DND-41 (cell line): ENCODE data around the gene MCOLN1.

ENCODE experiments used
- ATAC-seq: fragments of 200-7000 bp; cut with Tn5 transposase; 3 replicates; pipeline ENCODE4 v1.9.1; 2021; ENCODE audit warnings: low read depth; ENCODE audit not compliant: insufficient read depth
- DNase-seq: peaks from one replicate; pipeline ENCODE4 v3.0.0-alpha.2; 2020
- H2AFZ ChIP-seq: 2 replicates; pipeline ENCODE4 v1.6.0; 2012; ENCODE audit warnings: low read depth, low read length
- H3K27ac ChIP-seq: 2 replicates; pipeline ENCODE4 v1.5.1; 2012; ENCODE audit warnings: low read length, inconsistent platforms
- H3K27me3 ChIP-seq: fragments of 200-600 bp; sonication (generic); 2 replicates; pipeline ENCODE4 v1.6.0; 2012; ENCODE audit warnings: low read length, mild to moderate bottlenecking, inconsistent platforms; ENCODE audit not compliant: insufficient read depth, poor library complexity
- H3K36me3 ChIP-seq: 2 replicates; pipeline ENCODE4 v1.5.1; 2012; ENCODE audit warnings: low read length, inconsistent platforms; ENCODE audit not compliant: insufficient read depth
- H3K4me1 ChIP-seq: 2 replicates; pipeline ENCODE4 v1.5.1; 2012; ENCODE audit warnings: mild to moderate bottlenecking, low read length; ENCODE audit not compliant: insufficient read depth
- H3K4me2 ChIP-seq: 2 replicates; pipeline ENCODE4 v1.6.0; 2012; ENCODE audit warnings: mild to moderate bottlenecking, moderate library complexity, low read length, inconsistent platforms; ENCODE audit not compliant: insufficient read depth
- H3K4me3 ChIP-seq, 2 experiments: fragments of 200-600 bp in 1 of 2; shearing (Covaris generic) in 1 of 2; 2 replicates each; pipeline ENCODE4 v1.5.1; 2012 to 2016; ENCODE audit warnings: inconsistent platforms in 2 of 2, low read length in 2 of 2, mild to moderate bottlenecking in 2 of 2, low read depth in 1 of 2, moderate library complexity in 1 of 2
- H3K79me2 ChIP-seq: 2 replicates; pipeline ENCODE4 v1.6.0; 2012; ENCODE audit warnings: low read length, inconsistent platforms; ENCODE audit not compliant: insufficient read depth
- H3K9ac ChIP-seq: 2 replicates; pipeline ENCODE4 v1.6.0; 2012; ENCODE audit warnings: low read depth, mild to moderate bottlenecking, inconsistent platforms, low read length, moderate library complexity
- H3K9me3 ChIP-seq: 2 replicates; pipeline ENCODE4 v1.5.1; 2012; ENCODE audit warnings: low read length, moderate library complexity, mild to moderate bottlenecking, inconsistent platforms; ENCODE audit not compliant: insufficient read depth, severe bottlenecking
- H4K20me1 ChIP-seq: 2 replicates; pipeline ENCODE4 v1.6.0; 2012; ENCODE audit warnings: low read length; ENCODE audit not compliant: insufficient read depth
- CTCF ChIP-seq: IDR thresholded peaks from 2 replicates; pipeline ENCODE4 v1.5.1; 2012; ENCODE audit warnings: borderline replicate concordance, low read length, moderate library complexity, mild to moderate bottlenecking; ENCODE audit not compliant: poor library complexity, severe bottlenecking; ENCODE audit errors: extremely low read depth
- EZH2 ChIP-seq: IDR thresholded peaks from 3 replicates; pipeline ENCODE4 v1.6.1; 2012; ENCODE audit warnings: borderline replicate concordance, low read depth, mild to moderate bottlenecking, moderate library complexity, low read length, inconsistent platforms; ENCODE audit not compliant: severe bottlenecking

MCOLN1 gene

GRCh38 chr19:7516333-7516732, 6.1 kb upstream of the MCOLN1 start:
- Histone ChIP-seq H3K27ac (peak overlapping the region; percentile 77), H2AFZ (peak overlapping the region; percentile 75), H3K9me3 (no peaks in the 10 kb centered on the region), H3K9ac (peak overlapping the region; percentile 96), H3K36me3 (0 out of 2 replicates have a peak, but pooled peaks cover 7% of the 10 kb centered on the region), H3K27me3 (no peaks in the 10 kb centered on the region), H3K79me2 (peaks cover 12% of the 10 kb centered on the region), H4K20me1 (no peaks in the 10 kb centered on the region), H3K4me3 (peak overlapping the region; percentile 85 to 91; a peak in 3 of 4 replicates), H3K4me1 (peaks cover 23% of the 10 kb centered on the region), H3K4me2 (peak overlapping the region; percentile 98)
- DNase-seq (no peak), ATAC-seq (peak; percentile 14; the same call in 1 of the 3 replicates)
- TF ChIP-seq CTCF (no peak), EZH2 (no peak)

GRCh38 chr19:7516878-7517277, 5.5 kb upstream of the MCOLN1 start:
- H3K9ac ChIP-seq: peak overlapping the region; percentile 96
- no peaks in the 10 kb centered on the region for H4K20me1 ChIP-seq
- no peaks in the 10 kb centered on the region for H3K9me3 ChIP-seq
- H2AFZ ChIP-seq: peak overlapping the region; percentile 75
- no peak for TF ChIP-seq EZH2
- 0 out of 2 replicates have a peak, but pooled peaks cover 7% of the 10 kb centered on the region for H3K36me3 ChIP-seq
- no peak for DNase-seq
- H3K27me3 ChIP-seq: no peaks in the 10 kb centered on the region
- peak overlapping the region; percentile 85 to 91; a peak in 3 of 4 replicates for H3K4me3 ChIP-seq
- ATAC-seq: no peak
- H3K79me2 ChIP-seq: peaks cover 12% of the 10 kb centered on the region
- peak overlapping the region; percentile 98 for H3K4me2 ChIP-seq
- H3K27ac ChIP-seq: peak overlapping the region; percentile 77
- H3K4me1 ChIP-seq: peaks cover 28% of the 10 kb centered on the region

DNA sequence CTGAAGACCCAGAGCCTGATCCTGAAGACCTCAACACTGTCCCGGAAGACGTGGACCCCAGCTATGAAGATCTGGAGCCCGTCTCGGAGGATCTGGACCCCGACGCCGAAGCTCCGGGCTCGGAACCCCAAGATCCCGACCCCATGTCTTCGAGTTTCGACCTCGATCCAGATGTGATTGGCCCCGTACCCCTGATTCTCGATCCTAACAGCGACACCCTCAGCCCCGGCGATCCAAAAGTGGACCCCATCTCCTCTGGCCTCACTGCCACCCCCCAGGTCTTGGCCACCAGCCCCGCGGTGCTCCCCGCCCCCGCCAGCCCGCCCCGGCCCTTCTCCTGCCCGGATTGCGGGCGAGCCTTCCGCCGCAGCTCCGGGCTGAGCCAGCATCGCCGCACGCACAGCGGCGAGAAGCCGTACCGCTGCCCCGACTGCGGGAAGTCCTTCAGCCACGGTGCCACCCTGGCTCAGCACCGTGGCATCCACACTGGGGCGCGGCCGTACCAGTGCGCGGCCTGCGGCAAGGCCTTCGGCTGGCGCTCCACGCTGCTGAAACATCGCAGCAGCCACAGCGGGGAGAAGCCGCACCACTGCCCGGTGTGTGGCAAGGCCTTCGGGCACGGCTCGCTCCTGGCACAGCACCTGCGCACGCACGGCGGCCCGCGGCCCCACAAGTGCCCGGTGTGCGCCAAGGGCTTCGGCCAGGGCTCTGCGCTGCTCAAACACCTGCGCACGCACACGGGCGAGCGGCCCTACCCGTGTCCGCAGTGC, 2.9 kb upstream of the MCOLN1 start:
- H3K4me3 ChIP-seq: no peak overlapping the region
- 0 out of 2 replicates have a peak, but pooled peaks cover 8% of the 10 kb centered on the region for H3K36me3 ChIP-seq
- DNase-seq: no peak
- H4K20me1 ChIP-seq: no peaks in the 10 kb centered on the region; the same call in 1 of the 2 replicates
- H3K79me2 ChIP-seq: peaks cover 30% of the 10 kb centered on the region
- H3K9ac ChIP-seq: no peak overlapping the region
- no peak for ATAC-seq
- H2AFZ ChIP-seq: no peak overlapping the region
- H3K9me3 ChIP-seq: no peaks in the 10 kb centered on the region
- TF ChIP-seq EZH2 (no peak), CTCF (no peak)
- H3K4me1 ChIP-seq: peaks cover 47% of the 10 kb centered on the region
- no peak overlapping the region for H3K27ac ChIP-seq
- H3K27me3 ChIP-seq: no peaks in the 10 kb centered on the region
- no peak overlapping the region for H3K4me2 ChIP-seq
